ENCODE results near the gene UTS2B. TPM values are rescaled to one million over a fixed set of nuclear protein-coding genes. Genes with fewer than 3 reads are reported as not detected.
A peak's percentile ranks its signal among the peaks of the same experiment; 100 is the strongest.
"Not testable (repeated sequence)": the region's sequence is repeated elsewhere in the genome, so short reads cannot be mapped to it uniquely, and the experiment has no call there.

The UTS2B gene
- total RNA-seq, 2 experiments from 2014 or later, result not detected

DNA sequence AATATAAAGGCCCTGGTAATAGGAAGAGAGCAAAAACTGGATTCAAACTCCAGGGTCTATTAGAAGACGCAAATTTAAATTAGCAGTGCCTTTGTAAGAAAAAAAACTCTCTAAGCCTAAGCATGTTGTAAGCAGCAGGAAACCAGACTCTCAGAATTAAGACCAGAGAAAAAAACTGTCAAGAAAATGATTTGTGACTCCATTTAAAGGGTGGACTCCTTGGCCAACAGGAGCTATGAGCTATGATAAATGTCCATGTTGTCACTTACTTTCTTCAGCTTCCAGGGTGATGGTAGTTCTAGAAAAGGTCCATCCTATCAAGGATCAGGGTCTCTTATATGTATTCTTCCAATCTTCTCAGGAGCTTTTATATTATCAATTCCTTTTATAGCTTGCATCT, 36.0 kb downstream of the UTS2B start:
- no peak for DNase-seq
- intact Hi-C loops (cut with DNase I, micrococcal nuclease), result no loop called here
- Mint-ChIP-seq H3K4me3 (no peak overlapping the region), H3K4me1 (peaks cover 14% of the 10 kb centered on the region), H3K27me3 (peaks cover 3% of the 10 kb centered on the region), H3K27ac (no peak overlapping the region), H3K36me3 (ENCODE audit: low read depth) (no peaks in the 10 kb centered on the region), H3K9me3 (ENCODE audit: low read depth) (no peaks in the 10 kb centered on the region)
- CTCF ChIA-PET, result no interaction called here
- ATAC-seq, result no peak
- POLR2A ChIA-PET, result no interaction called here

DNA sequence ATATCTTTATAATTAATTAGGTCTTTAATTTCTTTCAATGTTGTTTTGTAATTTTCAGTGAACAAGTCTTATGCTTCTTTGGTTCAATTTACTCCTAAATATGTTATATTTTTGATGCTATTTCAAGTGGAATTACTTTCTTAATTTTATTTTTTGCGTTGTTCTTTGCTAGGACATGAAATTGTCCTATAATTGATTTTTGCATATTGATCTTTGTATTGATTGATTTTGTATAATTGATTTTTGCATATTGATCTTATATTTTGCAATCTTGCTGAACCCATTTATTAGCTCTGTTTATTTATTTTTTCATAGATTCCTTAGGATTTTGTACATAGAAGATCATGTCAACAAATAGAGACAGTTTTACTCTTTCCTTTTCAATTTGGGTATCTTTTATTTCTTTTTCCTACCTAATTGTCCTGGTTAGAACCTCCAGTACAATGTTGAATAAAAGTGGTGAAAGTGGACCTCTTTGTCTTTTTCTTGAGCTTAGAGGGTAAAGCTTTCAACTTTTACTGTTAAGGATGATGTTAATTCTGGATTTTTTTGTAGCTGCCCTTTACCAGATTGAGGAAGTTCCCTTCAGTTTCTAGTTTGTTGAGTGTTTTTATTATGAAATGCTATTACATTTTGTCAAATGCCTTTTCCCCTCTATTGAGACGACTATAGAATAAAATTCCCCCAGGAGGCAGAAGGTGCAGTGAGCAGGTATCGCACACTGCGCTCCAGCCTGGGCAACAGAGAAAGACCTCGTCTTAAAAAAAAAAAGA, 37.9 kb downstream of the UTS2B start:
- Mint-ChIP-seq H3K4me1 (peaks cover 14% of the 10 kb centered on the region), H3K27me3 (no peaks in the 10 kb centered on the region), H3K36me3 (ENCODE audit: low read depth) (no peaks in the 10 kb centered on the region), H3K27ac (no peak overlapping the region), H3K4me3 (no peak overlapping the region), H3K9me3 (ENCODE audit: low read depth) (no peaks in the 10 kb centered on the region)
- ATAC-seq (no peak), DNase-seq (no peak)
- intact Hi-C loops (cut with DNase I, micrococcal nuclease), result no loop called here
- POLR2A ChIA-PET, result no interaction called here
- CTCF ChIA-PET, result interaction anchor here (0.6 kb wide), 1 partner anchor 137 kb away, joined by 3 read pairs; no protein-coding TSS in a partner anchor

DNA sequence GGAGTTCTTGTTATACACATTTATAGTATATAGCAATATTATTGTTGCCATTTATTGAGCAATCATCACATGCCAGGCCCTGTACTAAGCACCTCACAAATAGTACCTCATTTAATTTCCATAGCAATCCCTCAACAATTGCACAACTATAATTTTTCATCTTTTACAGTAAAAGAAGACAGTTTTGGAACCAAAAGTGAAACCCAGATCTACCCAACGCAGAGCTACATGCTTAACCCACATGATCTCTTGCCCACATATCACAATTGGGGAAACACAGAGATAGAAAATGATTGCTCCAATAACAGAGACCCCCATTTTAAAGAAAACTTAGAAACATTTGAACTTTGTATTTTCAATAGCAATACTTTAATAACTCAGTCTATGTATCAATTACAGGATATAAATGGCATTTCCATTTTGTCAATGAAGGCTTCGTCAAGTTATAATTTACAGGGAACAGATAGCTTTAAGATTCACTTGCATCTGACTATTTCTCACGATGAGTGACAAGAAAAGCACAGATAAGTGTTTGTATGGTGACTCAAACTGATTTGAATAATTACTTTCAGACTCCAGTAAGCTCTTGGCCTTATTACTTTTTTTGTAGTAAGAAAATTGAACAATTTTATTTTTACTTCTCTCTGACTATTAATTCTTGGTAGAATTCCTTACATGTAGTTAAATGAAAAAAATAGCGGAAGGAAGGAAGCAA, 39.9 kb downstream of the UTS2B start:
- H3K27ac Mint-ChIP-seq, result peak overlapping the region; percentile 74
- no peaks in the 10 kb centered on the region for H3K27me3 Mint-ChIP-seq
- H3K9me3 Mint-ChIP-seq (ENCODE audit: low read depth), result no peaks in the 10 kb centered on the region
- CTCF ChIA-PET, result no interaction called here
- intact Hi-C loops (cut with DNase I, micrococcal nuclease), result no loop called here
- POLR2A ChIA-PET, result no interaction called here
- peaks cover 14% of the 10 kb centered on the region for H3K4me1 Mint-ChIP-seq
- no peaks in the 10 kb centered on the region for H3K36me3 Mint-ChIP-seq (ENCODE audit: low read depth)
- peak overlapping the region; percentile 37 for H3K4me3 Mint-ChIP-seq
- DNase-seq, result no peak
- ATAC-seq, result peak; percentile 55

DNA sequence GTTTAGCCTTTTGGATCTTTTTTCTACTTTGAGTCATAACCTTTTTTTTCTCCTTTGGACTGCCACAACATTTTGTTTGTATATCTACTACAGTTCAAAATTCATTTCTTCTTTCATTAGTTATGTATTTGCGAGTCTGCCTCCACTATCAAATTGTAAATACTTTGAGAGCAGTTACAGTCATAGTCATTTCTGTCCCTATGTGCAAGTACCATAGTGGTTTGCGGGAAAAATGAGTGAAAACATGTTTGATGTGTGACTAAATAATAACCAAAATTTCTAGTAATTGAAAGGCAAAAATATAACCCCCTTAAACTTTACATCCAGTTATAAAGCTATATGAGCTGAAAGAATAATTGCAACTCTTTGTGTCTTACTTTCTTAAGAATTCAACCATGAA, 46.9 kb downstream of the UTS2B start:
- POLR2A ChIA-PET, result no interaction called here

DNA sequence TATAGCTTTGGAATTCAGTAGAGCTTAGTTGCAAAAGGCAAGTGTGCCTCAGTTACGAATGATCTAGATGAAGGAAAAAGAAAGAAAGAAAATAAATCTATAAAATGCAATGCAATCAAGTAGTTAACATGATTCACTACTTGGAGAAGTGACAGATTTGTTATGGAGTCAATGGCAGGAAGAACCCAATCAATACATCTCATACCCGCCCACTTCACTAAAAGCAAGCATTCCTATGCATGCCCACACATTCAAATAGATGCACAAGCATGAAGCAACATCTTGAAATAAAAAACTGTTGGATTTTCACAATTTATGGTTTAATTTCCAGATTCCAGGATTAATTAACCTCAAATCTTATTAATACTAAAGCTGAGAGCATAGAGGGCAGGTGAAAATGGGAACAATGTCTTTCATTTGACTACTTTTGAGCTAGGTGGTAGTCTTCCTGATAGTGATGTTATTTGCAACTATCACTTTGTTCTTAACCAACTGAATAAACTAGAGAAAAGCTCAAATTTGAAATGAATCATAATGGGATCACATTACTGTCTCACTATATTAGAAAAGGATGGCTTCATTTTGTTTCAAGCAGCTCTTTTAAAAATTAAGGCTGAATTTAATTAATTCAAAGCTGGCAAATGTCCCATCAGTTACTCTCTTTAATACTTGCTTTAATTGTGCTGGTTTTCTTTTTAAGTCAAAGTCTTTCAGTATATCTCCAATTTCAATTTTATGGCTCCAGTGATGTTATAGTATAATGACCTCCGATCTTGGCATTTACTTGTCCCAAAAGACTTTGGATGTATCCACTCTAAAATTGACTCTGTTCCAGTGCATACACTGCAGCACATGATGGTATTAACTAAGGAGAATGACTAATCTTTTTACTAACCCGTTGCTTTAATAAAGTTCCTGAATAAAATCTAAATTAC, 47.8 kb downstream of the UTS2B start:
- no peaks in the 10 kb centered on the region for H3K9me3 Mint-ChIP-seq (ENCODE audit: low read depth)
- H3K27me3 Mint-ChIP-seq, result peaks cover 5% of the 10 kb centered on the region
- ATAC-seq (no peak), DNase-seq (no peak)
- intact Hi-C loops (cut with DNase I, micrococcal nuclease), result no loop called here
- CTCF ChIA-PET, result interaction anchor here (0.8 kb wide), 1 partner anchor 16 kb away, joined by 3 read pairs; no protein-coding TSS in a partner anchor
- no peak overlapping the region for H3K27ac Mint-ChIP-seq
- H3K36me3 Mint-ChIP-seq (ENCODE audit: low read depth), result no peaks in the 10 kb centered on the region
- H3K4me1 Mint-ChIP-seq, result no peaks in the 10 kb centered on the region
- POLR2A ChIA-PET, result interaction anchor here (0.5 kb wide), 1 partner anchor 1916 kb away, joined by 3 read pairs; no protein-coding TSS in a partner anchor
- H3K4me3 Mint-ChIP-seq, result no peak overlapping the region

More for the DNA sequence above, 46.9 kb downstream of the UTS2B start:
- Mint-ChIP-seq H3K36me3 (ENCODE audit: low read depth) (no peaks in the 10 kb centered on the region), H3K4me1 (no peaks in the 10 kb centered on the region), H3K9me3 (ENCODE audit: low read depth) (no peaks in the 10 kb centered on the region), H3K27me3 (peaks cover 5% of the 10 kb centered on the region), H3K27ac (no peak overlapping the region), H3K4me3 (no peak overlapping the region)
- CTCF ChIA-PET, result interaction anchor here (0.6 to 1.2 kb wide), 3 partner anchors 13 to 16 kb away, joined by 3 read pairs; no protein-coding TSS in a partner anchor
- ATAC-seq, result no peak
- no peak for DNase-seq
- intact Hi-C loops (cut with DNase I, micrococcal nuclease), result no loop called here

DNA sequence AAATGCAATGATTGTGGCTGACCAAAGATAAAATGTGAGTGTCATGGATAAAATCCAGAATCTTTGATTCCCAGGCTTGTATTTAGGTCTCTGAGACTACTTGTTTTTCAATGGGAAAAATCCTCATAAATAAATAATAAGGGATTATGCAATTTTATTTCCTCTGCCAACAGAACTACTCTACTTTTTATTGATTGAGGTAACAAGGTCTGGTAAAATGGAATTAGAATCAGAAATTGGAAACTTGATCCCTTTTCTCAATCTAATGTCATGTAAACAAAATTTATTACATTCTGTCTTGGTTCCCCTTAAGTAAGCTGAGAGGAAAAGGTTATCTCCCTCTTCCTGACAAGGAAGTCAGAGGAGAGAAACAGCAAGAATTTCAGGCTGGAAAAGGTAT, 49.4 kb downstream of the UTS2B start:
- Mint-ChIP-seq H3K4me3 (no peak overlapping the region), H3K27ac (no peak overlapping the region), H3K4me1 (no peaks in the 10 kb centered on the region), H3K9me3 (ENCODE audit: low read depth) (no peaks in the 10 kb centered on the region), H3K36me3 (ENCODE audit: low read depth) (no peaks in the 10 kb centered on the region), H3K27me3 (peaks cover 8% of the 10 kb centered on the region)
- intact Hi-C loops (cut with DNase I, micrococcal nuclease), result no loop called here
- DNase-seq (no peak), ATAC-seq (no peak)
- CTCF ChIA-PET, result interaction anchor here (0.6 kb wide), 1 partner anchor 18 kb away, joined by 3 read pairs; no protein-coding TSS in a partner anchor
- POLR2A ChIA-PET, result no interaction called here

DNA sequence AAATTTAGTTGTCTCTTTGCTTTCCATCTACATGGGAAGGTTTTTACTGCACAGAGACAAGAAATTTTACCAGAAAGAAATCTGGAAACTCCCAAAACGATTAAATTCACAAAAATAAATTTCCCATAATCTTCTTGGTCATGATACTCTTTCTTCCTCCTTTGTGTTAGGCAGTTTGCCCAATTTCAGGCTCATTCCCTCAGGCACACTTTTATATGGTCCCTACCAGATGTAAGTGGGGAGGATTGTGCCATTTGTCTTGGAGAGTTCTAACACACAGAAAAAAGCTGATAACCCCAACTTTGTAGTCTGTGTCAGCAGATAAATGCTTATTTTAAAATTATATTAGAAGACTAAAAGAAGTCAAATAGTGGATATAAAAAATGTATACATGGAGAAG, 50.2 kb downstream of the UTS2B start:
- Mint-ChIP-seq H3K36me3 (ENCODE audit: low read depth) (no peaks in the 10 kb centered on the region), H3K27ac (no peak overlapping the region), H3K4me3 (no peak overlapping the region), H3K27me3 (peaks cover 8% of the 10 kb centered on the region), H3K9me3 (ENCODE audit: low read depth) (no peaks in the 10 kb centered on the region), H3K4me1 (no peaks in the 10 kb centered on the region)
- DNase-seq, result no peak
- POLR2A ChIA-PET, result no interaction called here
- CTCF ChIA-PET, result interaction anchor here (0.6 kb wide), 1 partner anchor 19 kb away, joined by 3 read pairs; no protein-coding TSS in a partner anchor
- ATAC-seq, result no peak
- intact Hi-C loops (cut with DNase I, micrococcal nuclease), result no loop called here

DNA sequence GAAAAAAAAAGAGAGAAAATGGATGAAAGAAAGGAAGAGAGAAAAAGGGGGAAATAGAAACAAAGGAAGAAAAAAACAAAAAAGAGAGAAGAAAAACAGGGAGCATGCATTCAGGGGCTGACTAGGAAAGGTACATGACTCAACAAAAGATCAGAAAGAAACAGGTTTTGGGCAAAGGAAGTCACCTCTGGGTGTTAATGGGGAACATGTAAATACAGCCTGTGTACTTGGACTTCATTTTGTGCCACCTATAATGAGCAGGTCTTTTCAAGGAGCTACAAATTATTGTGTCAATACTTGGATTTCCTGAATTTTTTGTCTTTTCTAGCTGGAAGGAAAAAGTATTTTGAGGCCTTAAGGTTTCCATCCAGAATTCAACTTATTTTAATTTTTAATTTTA, 54.6 kb downstream of the UTS2B start:
- ChIA-PET CTCF (no interaction called here), POLR2A (no interaction called here)
- Mint-ChIP-seq H3K4me1 (no peaks in the 10 kb centered on the region), H3K27me3 (peaks cover 11% of the 10 kb centered on the region), H3K4me3 (no peak overlapping the region), H3K36me3 (ENCODE audit: low read depth) (no peaks in the 10 kb centered on the region), H3K9me3 (ENCODE audit: low read depth) (no peaks in the 10 kb centered on the region), H3K27ac (no peak overlapping the region)
- ATAC-seq (no peak), DNase-seq (no peak)
- intact Hi-C loops (cut with DNase I, micrococcal nuclease), result no loop called here

DNA sequence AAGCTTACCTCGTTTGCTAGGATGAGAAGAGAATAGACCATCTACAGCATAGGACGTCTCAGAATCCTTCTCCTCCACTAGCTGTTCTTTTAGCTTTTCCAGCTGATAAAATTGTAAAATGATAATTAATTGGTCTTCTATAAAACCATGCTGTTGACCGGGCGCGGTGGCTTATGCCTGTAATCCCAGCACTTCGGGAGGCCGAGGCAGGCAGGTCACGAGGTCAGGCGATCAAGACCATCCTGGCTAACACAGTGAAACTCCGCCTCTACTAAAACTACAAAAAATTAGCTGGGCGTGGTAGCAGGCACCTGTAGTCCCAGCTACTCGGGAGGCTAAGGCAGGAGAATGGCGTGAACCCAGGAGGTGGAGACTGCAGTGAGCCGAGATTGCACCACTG, 55.1 kb downstream of the UTS2B start:
- H3K4me1 Mint-ChIP-seq; POLR2A ChIA-PET; DNase-seq; intact Hi-C loops (cut with DNase I, micrococcal nuclease); H3K9me3 Mint-ChIP-seq (ENCODE audit: low read depth); H3K4me3 Mint-ChIP-seq; H3K36me3 Mint-ChIP-seq (ENCODE audit: low read depth); H3K27ac Mint-ChIP-seq; ATAC-seq: not testable (repeated sequence)
- H3K27me3 Mint-ChIP-seq, result peaks cover 11% of the 10 kb centered on the region
- CTCF ChIA-PET, result interaction anchor here (0.9 kb wide), 1 partner anchor 31 kb away, joined by 3 read pairs; no protein-coding TSS in a partner anchor

DNA sequence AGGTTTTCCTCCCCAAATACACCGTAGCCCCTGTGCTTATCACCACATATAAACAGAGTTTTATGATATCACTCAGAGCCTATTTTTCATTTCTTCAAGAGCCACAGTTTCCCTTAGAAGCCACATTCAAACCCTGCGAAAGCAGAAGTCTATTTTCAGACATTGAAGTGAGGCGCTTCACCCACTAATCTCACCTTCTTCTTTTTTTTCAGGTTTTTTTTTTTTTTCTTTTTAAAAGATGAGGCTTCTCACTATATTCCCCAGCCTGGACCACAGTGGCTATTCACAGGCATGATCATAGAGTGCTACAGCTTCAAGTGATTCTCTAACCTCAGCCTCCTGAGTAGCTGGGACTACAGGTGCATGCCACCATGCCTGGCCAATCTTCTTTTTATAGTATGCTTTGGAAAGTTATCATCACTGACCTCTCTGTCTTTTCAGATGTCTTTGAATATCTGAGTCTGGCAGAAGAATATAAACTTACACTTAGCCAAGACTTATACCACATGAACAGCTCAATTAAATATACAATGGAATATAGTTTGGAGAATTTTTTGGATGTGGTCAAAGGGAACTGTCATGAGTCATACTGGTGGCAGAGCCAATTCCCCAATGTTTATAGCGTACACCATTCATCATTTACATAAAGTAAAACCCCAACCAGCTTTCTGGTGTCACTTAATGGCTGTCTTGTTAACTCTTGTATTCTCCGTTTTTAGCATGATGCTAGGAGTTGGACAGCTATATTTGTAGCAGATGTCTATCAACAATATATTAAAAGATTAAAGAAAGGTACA, 60.8 kb downstream of the UTS2B start:
- Mint-ChIP-seq H3K9me3 (ENCODE audit: low read depth) (no peaks in the 10 kb centered on the region), H3K36me3 (ENCODE audit: low read depth) (no peaks in the 10 kb centered on the region), H3K27me3 (peaks cover 5% of the 10 kb centered on the region), H3K4me1 (no peaks in the 10 kb centered on the region), H3K4me3 (no peak overlapping the region), H3K27ac (no peak overlapping the region)
- intact Hi-C loops (cut with DNase I, micrococcal nuclease), result no loop called here
- ChIA-PET CTCF (interaction anchor here (0.6 to 0.9 kb wide), 3 partner anchors 8 to 43 kb away, joined by 3 read pairs; no protein-coding TSS in a partner anchor), POLR2A (no interaction called here)
- ATAC-seq (no peak), DNase-seq (no peak)

DNA sequence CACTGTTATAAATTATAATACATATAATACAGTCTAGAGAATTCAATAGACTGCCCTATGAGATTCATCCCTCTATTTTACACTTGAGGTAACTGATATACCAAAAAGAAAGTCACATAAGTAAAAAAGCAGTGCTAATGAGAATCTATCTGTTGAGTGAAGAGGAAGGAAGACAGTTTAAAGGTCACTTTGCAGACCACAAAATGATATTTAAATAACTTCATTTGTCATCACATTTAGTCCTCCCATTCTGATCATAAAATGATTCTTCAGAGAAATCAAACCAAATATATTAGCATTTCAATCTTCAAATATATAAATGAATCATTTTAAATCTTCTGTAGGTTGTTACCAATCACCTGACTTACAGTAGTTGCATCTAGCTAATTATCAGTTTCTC, 61.6 kb downstream of the UTS2B start:
- H3K4me3 Mint-ChIP-seq, result no peak overlapping the region
- no peaks in the 10 kb centered on the region for H3K36me3 Mint-ChIP-seq (ENCODE audit: low read depth)
- no peak overlapping the region for H3K27ac Mint-ChIP-seq
- no peak for DNase-seq
- POLR2A ChIA-PET, result no interaction called here
- H3K9me3 Mint-ChIP-seq (ENCODE audit: low read depth), result no peaks in the 10 kb centered on the region
- CTCF ChIA-PET, result no interaction called here
- intact Hi-C loops (cut with DNase I, micrococcal nuclease), result no loop called here
- no peaks in the 10 kb centered on the region for H3K4me1 Mint-ChIP-seq
- ATAC-seq, result no peak
- H3K27me3 Mint-ChIP-seq, result peaks cover 5% of the 10 kb centered on the region

All from activated CD4-positive, alpha-beta T cell treated with anti-CD3 and anti-CD28 coated beads for 36 hours (primary cell).